B cell (primary cell): ENCODE results near the gene GANC. TPM values are rescaled to one million over a fixed set of nuclear protein-coding genes. Genes with fewer than 3 reads are reported as not detected.

Experiments
- polyA plus RNA-seq: library from polyadenylated mRNA; depleted of rRNA; stranded (reverse); fragments of >200 nt; gene quantifications from 2 replicates; pipeline ENCODE4 v1.2.3, GENCODE V29; 2012
- total RNA-seq, 2 donors: library from RNA; stranded (reverse); fragments of 120-200 nt in 1 of 2; gene quantifications; 1 replicate in 1 of 2; 2 replicates in 1 of 2; pipeline versions ENCODE4 v1.2.3 to v1.2.4, GENCODE V29; 2013 to 2022

Gene GANC
- total and polyA plus RNA-seq, 2 donors (not counting 1 experiment from before 2014, with no cell fraction given), result 43.5 to 122 TPM

Other genes starting within 250 kb of the GANC start
- not detected in 2 replicates for gene PLA2G4D, start 178.6 kb upstream of the GANC start, total RNA-seq
- gene PLA2G4D, start 178.6 kb upstream of the GANC start, polyA plus RNA-seq, result not detected in 2 replicates
- not detected in 2 replicates for gene PLA2G4F, start 116.6 kb upstream of the GANC start, total RNA-seq
- gene PLA2G4F, start 116.6 kb upstream of the GANC start, polyA plus RNA-seq, result not detected in 2 replicates
- 145 and 149 TPM in 2 replicates for gene VPS39, start 64.9 kb upstream of the GANC start, total RNA-seq
- gene VPS39, start 64.9 kb upstream of the GANC start, polyA plus RNA-seq, result 82.8 and 118 TPM in 2 replicates
- 61.0 and 61.5 TPM in 2 replicates for gene TMEM87A, start 232 bp downstream of the GANC start, total RNA-seq
- gene TMEM87A, start 232 bp downstream of the GANC start, polyA plus RNA-seq, result 14.5 and 30.9 TPM in 2 replicates
- 41.7 and 44.2 TPM in 2 replicates for gene CAPN3, start 86.3 kb downstream of the GANC start, total RNA-seq
- gene CAPN3, start 86.3 kb downstream of the GANC start, polyA plus RNA-seq, result 101 and 143 TPM in 2 replicates
- gene ZNF106, start 217.9 kb downstream of the GANC start, total RNA-seq, result 48.2 and 51.4 TPM in 2 replicates
- 10.1 and 10.9 TPM in 2 replicates for gene ZNF106, start 217.9 kb downstream of the GANC start, polyA plus RNA-seq
- gene SNAP23, start 222.4 kb downstream of the GANC start, total RNA-seq, result 133 and 140 TPM in 2 replicates
- gene SNAP23, start 222.4 kb downstream of the GANC start, polyA plus RNA-seq, result 52.7 and 169 TPM in 2 replicates